ENCODE results near the gene IL20.

DNA sequence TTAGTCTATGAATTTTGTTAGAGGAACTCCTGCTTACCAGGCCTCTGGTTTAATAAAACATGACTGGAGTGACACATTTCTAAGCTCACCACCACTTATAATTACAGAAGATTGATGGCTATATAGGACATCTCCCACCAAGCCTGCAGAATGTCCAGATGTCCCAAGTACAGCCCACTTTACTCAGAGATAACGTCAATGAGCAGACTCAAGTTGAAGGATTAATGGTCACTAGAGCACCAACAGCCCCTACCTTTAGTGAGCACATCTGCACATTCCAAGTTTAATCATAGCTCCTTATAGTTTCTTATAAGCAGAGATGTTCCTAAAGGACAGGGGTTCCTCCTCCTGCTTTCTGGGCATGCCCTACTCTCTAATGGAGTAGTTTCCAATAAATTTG, 37.4 kb upstream of the IL20 start:
- TF ChIP-seq POLR2A (IDR thresholded peaks at IDR 0.05) (no peak), CTCF (IDR thresholded peaks at IDR 0.05) (no peak)
